ENCODE data around the gene SUPT6H.

DNA sequence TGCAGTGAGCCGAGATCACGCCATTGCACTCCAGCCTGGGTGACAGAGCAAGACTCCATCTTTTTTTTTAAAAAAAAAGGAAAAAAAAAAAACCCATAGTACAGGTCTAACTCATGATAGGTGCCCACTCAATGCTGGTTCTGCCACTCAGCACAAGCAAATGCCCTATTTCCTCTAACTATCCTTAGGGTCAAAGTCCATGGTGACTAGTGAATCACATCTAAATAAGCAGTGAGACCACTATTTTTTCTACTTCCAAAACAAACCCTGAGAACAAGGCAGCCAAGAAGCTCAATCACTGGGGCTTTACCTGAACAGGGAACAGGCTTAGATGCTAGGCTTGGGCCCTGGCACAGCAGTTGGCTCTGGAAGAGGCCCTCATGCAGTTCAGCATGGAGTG, 20.4 kb upstream of the SUPT6H start:
- TF ChIP-seq, protein P1, sequence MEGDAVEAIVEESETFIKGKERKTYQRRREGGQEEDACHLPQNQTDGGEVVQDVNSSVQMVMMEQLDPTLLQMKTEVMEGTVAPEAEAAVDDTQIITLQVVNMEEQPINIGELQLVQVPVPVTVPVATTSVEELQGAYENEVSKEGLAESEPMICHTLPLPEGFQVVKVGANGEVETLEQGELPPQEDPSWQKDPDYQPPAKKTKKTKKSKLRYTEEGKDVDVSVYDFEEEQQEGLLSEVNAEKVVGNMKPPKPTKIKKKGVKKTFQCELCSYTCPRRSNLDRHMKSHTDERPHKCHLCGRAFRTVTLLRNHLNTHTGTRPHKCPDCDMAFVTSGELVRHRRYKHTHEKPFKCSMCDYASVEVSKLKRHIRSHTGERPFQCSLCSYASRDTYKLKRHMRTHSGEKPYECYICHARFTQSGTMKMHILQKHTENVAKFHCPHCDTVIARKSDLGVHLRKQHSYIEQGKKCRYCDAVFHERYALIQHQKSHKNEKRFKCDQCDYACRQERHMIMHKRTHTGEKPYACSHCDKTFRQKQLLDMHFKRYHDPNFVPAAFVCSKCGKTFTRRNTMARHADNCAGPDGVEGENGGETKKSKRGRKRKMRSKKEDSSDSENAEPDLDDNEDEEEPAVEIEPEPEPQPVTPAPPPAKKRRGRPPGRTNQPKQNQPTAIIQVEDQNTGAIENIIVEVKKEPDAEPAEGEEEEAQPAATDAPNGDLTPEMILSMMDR (IDR thresholded peaks at IDR 0.05), result no peak
- TF ChIP-seq, protein P2, sequence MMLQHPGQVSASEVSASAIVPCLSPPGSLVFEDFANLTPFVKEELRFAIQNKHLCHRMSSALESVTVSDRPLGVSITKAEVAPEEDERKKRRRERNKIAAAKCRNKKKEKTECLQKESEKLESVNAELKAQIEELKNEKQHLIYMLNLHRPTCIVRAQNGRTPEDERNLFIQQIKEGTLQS (CRISPR knock-in tag; conservative IDR thresholded peaks at IDR 0.05), result no peak
- TF ChIP-seq CREB1 (CRISPR knock-in tag; IDR thresholded peaks at IDR 0.05), result no peak
- TF ChIP-seq ZNF121 (CRISPR knock-in tag; IDR thresholded peaks at IDR 0.05), result no peak
- no peak for TF ChIP-seq TEAD1 (CRISPR knock-in tag; IDR thresholded peaks at IDR 0.05)
- no peak for TF ChIP-seq TCF7 (CRISPR knock-in tag; IDR thresholded peaks at IDR 0.05; ENCODE audit: low read depth)
- TF ChIP-seq, protein P3, sequence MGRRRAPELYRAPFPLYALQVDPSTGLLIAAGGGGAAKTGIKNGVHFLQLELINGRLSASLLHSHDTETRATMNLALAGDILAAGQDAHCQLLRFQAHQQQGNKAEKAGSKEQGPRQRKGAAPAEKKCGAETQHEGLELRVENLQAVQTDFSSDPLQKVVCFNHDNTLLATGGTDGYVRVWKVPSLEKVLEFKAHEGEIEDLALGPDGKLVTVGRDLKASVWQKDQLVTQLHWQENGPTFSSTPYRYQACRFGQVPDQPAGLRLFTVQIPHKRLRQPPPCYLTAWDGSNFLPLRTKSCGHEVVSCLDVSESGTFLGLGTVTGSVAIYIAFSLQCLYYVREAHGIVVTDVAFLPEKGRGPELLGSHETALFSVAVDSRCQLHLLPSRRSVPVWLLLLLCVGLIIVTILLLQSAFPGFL (CRISPR knock-in tag; IDR thresholded peaks at IDR 0.05; ENCODE audit: borderline replicate concordance), result no peak
- TF ChIP-seq NFATC4 (CRISPR knock-in tag; IDR thresholded peaks at IDR 0.05), result no peak
